Measurements from ENCODE around the gene PCYOX1L.

Gene PCYOX1L

DNA sequence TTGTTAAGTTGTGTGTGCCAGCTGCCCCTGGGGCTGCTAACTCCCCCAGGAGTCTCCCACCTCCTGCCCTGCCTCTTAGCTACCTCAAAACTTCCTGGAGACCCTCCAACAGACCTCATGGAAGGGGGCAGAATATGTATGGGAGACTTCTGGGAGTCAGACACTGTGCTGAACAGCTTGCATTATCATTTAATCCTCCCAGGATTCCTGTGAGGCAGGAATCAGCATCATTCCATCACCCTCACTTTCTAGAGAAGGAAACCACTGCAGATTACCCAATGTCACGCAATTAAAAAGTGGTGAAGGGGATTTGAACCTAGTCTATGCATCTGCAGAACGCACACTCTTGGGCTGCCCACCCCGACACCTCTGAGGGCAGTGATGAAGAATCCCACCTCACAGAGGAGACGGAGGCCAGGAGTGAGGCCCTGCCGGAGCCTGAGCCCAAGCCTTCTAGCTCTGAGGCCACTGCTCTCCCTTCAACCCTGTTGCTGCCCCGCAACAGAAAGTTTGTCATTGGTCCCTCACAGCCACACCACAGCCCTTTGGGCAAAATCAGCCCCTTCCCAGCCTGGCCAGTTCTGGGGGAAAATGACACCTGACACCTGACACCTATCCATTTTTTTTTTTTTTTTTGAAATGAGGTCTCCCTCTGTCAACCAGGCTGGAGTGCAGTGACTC lies 51.6 kb downstream of the PCYOX1L start:
- no peak for DNase-seq

GRCh38 chr5:149410071-149410470 lies 52.2 kb downstream of the PCYOX1L start:
- no peak for DNase-seq

- DNase-seq: no peak
Measured at GRCh38 chr5:149410721-149411432, 53.0 kb downstream of the PCYOX1L start.

GRCh38 chr5:149411738-149412519 lies 54.1 kb downstream of the PCYOX1L start:
- DNase-seq: no peak

DNA sequence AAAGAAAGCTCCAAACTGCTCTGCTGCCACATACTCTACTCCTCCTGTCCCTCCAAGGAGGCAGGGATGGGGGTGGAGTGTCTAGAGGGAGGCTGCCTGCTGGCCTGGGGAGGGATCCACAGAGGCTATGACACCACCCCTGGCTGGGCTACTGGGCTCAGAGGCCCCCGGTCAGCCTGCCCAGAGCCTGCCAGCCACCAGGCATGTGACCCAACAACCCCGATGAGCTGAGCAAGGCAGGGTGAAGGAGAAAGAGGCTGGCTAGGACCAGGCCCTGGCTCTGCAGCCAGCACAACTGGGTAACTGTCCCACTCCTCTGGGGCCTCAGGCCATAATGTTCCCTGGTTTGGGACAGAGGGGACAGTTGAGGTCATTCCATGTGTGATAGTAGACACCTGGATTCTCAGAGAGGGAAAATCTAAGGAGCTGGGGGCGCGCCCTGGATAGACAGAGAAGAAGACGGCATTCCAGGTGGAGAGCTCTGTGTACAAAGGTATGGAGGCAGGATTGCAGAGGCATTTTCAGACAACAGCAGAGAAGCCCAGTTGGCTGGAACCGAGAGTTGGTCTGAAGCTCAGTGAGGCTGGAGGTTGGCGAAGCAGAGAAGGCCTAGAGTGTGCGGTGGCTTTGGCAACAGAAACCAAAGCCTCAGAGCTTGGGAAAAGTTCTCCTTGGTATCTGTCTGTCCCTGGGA lies 55.1 kb downstream of the PCYOX1L start:
- DNase-seq: no peak

DNA sequence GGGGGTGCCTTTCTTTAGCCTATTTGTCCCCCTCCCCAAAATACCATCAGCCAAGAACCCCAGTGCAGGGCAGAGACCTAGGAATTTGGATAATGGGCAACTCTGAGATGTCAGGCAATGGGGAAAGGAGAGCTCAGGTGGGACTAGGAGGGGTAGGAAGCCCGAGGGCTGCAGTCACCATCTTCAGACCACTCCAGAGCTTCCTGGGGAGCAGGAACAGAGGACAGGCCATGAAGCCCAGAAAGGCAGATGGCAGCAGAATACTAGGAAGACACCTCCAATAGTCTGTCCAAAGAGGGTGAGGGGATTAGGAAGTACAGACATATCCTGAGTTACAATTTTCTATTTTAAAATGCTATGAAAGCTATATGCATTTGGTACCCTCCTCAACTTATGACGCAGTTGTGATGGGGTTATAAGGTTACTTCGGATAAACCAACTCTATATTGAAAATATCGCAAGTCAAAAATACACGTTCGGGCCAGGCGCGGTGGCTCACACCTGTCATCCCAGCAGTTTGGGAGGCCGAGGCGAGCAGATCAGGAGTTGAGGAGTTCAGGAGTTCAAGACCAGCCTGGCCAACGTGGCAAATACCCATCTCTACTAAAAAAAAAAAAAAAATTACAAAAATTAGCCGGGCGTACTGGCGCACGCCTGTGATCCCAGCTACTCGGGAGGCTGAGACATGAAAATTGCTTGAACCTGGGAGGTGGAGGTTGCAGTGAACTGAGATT lies 55.8 kb downstream of the PCYOX1L start:
- DNase-seq: no peak

DNA sequence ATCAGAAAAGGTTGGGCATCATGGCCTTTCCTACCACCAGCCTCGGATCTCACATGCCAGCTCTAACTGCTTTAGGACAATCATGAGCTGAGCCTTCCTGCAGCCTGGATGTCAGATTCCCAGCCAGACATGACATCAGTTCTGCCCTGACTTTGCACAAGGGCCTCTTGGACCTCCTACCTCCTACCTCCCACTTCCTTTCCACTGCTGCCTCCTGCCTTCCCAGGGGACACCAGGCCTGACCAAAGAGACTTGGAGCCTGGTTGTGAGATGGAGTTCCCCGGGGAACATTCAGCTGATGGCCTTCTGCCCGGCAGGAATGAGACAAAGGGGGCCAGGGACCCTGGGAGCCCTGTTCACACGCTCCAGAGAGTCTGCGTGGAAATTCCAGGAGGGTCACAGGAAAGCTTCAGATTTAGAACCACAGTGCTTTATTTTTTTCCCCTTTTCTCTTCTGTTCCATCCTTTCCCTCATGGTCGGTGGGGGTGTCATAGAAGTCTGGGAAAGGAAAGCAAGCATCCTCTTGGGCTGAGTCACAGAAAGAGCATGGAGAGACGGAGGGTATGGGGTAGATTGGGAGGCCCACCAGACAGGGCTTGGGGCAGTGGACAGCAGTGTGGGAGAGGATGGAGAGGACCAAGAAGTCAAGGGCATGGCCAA lies 56.7 kb downstream of the PCYOX1L start:
- DNase-seq: no peak

DNA sequence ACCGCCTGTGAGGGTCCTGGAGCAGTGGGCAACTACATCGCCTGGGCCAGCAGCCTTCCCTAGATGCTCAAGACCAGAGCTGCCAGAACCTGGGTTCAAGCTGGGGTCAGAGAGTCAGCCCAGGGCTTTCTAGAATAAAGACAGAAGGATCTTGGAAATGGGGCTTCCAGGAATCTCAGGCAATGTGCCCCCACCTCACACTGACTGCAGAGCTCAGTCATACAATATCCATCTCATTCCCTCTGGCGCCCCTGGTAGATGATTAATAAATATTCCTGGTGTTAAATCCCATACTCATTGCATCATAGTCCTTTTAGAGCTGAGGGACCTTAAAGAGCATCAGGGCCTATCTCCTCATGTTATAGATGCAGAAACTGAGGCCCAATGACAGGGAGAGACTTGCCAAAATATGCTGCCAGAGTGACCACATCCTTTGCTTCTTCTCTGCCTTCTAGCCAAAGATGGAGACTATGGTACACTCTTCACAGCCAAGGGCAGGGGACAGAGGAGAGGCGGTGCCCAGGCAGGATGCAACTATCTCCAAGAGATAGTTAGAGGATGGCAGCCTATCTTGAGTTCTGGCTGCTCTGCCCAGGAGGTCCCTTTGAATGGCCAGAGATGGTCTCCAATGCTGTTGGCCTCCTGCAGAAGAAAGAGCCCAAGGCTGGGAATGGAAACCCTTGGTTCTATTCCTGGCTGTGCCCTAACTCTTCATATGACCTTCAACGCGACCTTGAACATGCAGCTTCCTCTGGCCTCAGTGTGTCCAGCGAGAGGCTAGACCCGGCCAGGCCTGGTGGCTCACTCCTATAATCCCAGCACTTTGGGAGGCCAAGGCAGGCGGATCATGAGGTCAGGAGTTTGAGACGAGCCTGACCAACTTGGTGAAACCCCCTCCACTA lies 57.5 kb downstream of the PCYOX1L start:
- DNase-seq: no peak

GRCh38 chr5:149416987-149417710 lies 59.3 kb downstream of the PCYOX1L start:
- no peak for DNase-seq

DNA sequence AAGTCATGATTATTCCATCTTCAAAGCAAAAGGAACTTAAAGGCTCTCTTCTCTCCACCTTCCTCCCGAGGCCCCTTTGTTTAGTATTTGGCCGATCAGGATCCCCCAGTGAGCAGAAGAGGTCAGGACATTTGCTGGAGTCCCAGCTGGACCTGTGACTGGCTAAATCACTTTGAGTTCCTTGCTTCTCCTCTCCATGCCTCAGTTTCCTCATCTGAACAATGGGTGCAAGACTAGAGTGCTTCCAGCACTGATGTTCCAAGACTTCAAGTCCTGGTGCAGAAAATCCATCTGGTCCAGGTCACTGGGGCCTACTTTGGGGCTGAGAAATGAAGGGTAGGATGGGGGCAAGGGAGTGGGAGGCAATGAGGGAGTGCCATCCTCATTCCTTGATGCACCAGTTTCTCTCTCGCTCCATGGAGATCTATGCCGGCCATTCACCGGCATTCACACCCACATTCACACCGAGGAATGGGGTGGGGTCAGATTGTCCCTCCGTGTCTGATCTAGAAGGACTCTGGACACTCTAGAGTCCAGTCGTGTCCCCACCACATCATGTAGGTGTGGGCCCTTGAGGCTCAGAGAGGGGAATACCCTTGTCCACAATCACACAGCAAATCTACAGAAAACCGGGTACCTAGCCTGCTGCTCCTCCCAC lies 60.0 kb downstream of the PCYOX1L start:
- DNase-seq: no peak

DNA sequence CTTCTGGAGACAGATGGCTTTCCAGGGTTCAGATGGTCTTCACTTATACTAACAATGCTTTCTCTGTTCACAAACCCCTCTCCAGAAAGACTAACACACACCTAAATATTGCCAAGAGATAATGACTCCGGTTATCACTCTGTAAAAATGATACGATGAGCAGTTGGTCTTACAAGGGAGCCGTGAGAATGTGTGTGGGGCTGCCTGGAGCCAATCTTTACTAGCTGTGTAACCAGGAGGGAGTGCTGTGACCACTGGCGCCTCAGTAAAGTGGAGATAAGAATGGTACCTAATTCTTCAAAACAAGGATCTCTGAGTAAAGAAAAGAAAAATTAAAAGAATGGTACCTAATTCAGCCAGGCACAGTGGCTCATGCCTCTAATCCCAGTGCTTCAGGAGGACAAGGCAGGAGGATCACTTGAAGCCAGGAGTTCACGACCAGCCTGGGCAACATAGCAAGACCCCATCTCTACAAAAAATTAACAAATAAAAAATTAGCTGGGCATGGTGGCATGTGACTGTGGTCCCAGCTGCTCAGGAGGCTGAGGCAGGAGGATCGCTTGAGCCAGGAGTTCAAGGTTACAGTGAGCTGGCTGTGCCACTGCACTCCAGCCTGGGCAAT lies 61.2 kb downstream of the PCYOX1L start:
- no peak for DNase-seq
